ENCODE measurements around the gene RMC1.
A peak's percentile ranks its signal among the peaks of the same experiment; 100 is the strongest.
"Not testable (repeated sequence)": the region's sequence is repeated elsewhere in the genome, so short reads cannot be mapped to it uniquely, and the experiment has no call there.

Gene RMC1

DNA sequence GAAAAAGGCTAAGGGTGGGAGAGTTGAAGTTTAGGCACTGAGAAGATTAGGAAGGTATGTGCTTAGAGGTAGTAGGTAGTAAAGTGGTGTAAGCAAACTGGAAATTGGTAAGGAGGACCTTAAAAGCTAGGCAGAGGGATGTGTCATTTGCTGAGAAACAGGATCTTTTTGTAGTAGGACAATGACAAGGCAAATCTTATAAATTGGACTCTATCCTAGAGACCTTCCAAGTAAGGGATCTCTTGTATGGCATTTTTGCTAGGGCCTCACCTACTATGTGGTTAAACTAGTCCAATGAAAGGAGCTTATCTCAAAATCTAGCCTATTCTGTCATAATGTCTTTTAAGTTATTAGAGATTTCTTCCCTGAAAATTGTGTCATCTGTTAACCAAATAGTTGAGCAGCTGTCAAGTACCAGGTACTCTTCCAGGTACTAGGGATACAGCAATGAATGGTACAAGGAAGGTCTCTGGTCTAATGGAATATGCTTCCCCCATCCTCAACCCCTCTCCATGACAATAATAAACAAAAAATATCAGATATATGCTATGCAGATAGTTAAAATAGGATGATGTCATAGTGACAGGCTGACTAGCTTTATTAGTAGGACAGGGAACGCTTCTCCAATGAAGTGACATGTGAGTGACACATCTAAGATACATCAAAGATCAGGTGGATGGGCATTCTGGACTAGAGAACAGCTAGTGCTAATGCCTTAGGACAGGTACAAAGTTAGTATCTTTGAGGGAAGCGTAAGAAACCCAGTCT is 32.5 kb upstream of the RMC1 start:
- Histone ChIP-seq H3K36me3 (ENCODE audit: control insufficient read depth in 2 of 2, insufficient read depth in 2 of 2, low read length in 2 of 2) (peaks cover 62 to 73% of the 10 kb centered on the region in 2 donors), H3K27me3 (ENCODE audit: control insufficient read depth in 2 of 2, insufficient read depth in 2 of 2, low read length in 2 of 2) (no peaks in the 10 kb centered on the region), H3K4me3 (ENCODE audit: low read length in 2 of 2) (no peak overlapping the region), H3K9ac (ENCODE audit: low read depth in 1 of 2, low read length in 2 of 2) (no peak overlapping the region), H3K4me1 (ENCODE audit: control insufficient read depth in 2 of 2, insufficient read depth in 2 of 2, low read length in 2 of 2) (no peaks in the 10 kb centered on the region), H3K27ac (ENCODE audit: low read depth in 2 of 2, low read length in 2 of 2) (no peak overlapping the region), H3K9me3 (ENCODE audit: control insufficient read depth in 2 of 2, low read length in 2 of 2) (no peaks in the 10 kb centered on the region)

DNA sequence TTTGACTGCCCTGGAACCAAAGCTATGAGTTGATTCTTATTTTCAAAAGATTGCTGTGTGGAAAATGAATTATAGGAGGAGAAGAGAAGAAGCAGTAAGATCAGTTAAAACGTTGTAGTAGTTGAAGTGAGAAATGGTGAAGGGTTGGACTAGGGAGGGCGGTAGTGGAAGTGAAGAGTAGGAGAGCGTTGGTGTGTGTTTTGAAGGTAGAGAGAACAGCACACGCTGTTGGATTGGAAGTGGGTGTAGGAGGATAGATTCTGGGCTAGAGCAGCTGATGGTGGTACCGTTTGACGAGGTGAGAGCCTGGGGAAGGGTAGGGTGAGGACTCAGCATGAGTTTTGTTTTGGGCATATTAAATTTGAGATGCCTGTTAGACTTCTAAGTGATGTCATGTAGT is 31.8 kb upstream of the RMC1 start:
- Histone ChIP-seq H3K4me3 (ENCODE audit: low read length in 2 of 2) (no peak overlapping the region), H3K9ac (ENCODE audit: low read depth in 1 of 2, low read length in 2 of 2) (no peak overlapping the region), H3K27ac (ENCODE audit: low read depth in 2 of 2, low read length in 2 of 2) (no peak overlapping the region), H3K4me1 (ENCODE audit: control insufficient read depth in 2 of 2, insufficient read depth in 2 of 2, low read length in 2 of 2) (no peaks in the 10 kb centered on the region), H3K27me3 (ENCODE audit: control insufficient read depth in 2 of 2, insufficient read depth in 2 of 2, low read length in 2 of 2) (no peaks in the 10 kb centered on the region), H3K9me3 (ENCODE audit: control insufficient read depth in 2 of 2, low read length in 2 of 2) (no peaks in the 10 kb centered on the region), H3K36me3 (ENCODE audit: control insufficient read depth in 2 of 2, insufficient read depth in 2 of 2, low read length in 2 of 2) (peaks cover 61 to 72% of the 10 kb centered on the region in 2 donors)

DNA sequence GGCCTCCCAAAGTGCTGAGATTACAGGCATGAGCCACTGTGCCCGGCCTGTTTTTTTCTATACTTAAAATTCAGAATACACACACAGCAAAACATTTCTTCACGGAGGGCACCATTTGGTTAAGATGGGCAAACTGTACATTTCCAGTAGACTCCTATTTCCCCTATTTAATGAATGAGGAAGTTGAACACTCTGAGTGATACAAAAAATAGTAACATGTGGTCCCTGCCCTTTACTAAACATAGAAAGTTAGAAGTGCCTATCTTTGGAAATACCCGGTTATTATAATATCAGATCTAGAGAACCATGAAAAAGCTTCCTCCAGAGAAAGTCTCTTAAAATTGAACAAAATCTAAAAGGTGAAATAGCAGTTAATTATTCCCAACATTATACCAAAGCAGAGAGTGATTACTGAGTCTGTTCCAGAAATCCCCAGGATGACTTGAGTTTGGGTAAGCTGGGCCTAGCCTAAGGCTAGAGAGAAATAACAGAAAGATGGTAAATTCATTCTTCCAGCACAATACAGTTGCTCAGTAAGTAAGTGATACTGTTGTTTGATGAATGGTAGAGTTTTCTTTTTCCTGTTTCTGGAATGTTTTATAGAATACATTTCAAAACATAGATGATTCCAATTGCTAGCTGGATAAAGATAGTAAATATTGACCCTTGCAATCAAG is 23.3 kb upstream of the RMC1 start:
- peaks cover 46 to 53% of the 10 kb centered on the region in 2 donors for H3K36me3 ChIP-seq (ENCODE audit: control insufficient read depth in 2 of 2, insufficient read depth in 2 of 2, low read length in 2 of 2)

DNA sequence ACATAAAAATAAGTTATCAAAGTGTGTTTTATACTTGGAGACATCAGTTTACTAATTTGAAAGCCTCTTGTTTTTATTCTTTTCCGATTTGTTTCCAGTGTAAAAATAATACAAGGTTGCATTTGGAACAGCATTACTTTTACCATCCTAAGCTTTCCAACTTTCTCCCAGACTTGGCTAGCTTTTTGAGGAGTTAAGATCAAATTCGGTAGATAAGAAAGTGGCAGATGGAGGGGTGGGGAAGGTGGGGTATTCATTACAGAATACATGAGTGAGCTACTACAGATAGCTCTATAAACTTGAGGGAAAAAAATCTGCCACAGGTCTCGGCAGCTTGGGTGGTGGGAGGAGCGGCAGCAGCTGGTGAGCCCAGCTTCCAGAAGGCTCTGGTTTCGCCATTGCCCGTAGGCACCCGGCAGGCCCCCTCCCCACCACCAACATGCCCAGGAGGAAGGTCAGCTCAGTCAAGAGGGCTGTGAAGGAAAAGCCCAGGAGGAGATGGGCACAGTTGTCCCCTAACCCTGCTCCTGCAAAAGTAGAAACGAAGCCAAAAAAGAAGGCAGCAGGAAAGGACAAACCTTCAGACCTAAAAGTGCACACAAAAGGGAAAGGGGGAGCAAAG is 18.6 kb upstream of the RMC1 start:
- H3K9ac ChIP-seq (ENCODE audit: low read depth in 1 of 2, low read length in 2 of 2), result no peak overlapping the region
- H3K27ac ChIP-seq (ENCODE audit: low read depth in 2 of 2, low read length in 2 of 2), result no peak overlapping the region

More for the DNA sequence above, 23.3 kb upstream of the RMC1 start:
- no peak overlapping the region for H3K9ac ChIP-seq (ENCODE audit: low read depth in 1 of 2, low read length in 2 of 2)
- H3K27ac ChIP-seq (ENCODE audit: low read depth in 2 of 2, low read length in 2 of 2), result no peak overlapping the region
- no peaks in the 10 kb centered on the region for H3K9me3 ChIP-seq (ENCODE audit: control insufficient read depth in 2 of 2, low read length in 2 of 2)
- H3K27me3 ChIP-seq (ENCODE audit: control insufficient read depth in 2 of 2, insufficient read depth in 2 of 2, low read length in 2 of 2), result no peaks in the 10 kb centered on the region
- no peak overlapping the region for H3K4me3 ChIP-seq (ENCODE audit: low read length in 2 of 2)
- H3K4me1 ChIP-seq (ENCODE audit: control insufficient read depth in 2 of 2, insufficient read depth in 2 of 2, low read length in 2 of 2), result no peaks in the 10 kb centered on the region

DNA sequence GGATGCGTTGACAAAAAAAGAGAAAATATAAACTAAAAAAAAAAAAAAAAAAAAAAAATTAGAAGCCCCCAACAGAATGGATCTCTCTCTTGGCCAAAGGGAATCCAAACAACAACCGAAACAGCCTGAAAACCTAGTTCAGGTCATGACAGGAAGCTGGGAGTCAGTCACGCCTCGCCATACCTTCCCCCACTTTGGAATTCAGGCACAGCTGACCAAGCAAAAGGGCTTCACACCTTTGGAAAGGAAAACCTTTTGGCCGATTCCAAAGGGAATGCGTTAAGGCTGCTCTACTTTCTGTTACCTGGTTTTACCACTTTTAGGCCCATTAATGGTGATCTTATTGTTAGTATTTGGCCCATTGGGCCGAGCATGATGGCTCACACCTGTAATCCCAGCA is 17.9 kb upstream of the RMC1 start:
- Histone ChIP-seq H3K27me3 (ENCODE audit: control insufficient read depth in 2 of 2, insufficient read depth in 2 of 2, low read length in 2 of 2) (no peaks in the 10 kb centered on the region), H3K9ac (ENCODE audit: low read depth in 1 of 2, low read length in 2 of 2) (no peak overlapping the region), H3K4me1 (ENCODE audit: control insufficient read depth in 2 of 2, insufficient read depth in 2 of 2, low read length in 2 of 2) (peaks cover 0 to 5% of the 10 kb centered on the region in 2 donors), H3K4me3 (ENCODE audit: low read length in 2 of 2) (no peak overlapping the region), H3K9me3 (ENCODE audit: control insufficient read depth in 2 of 2, low read length in 2 of 2) (no peaks in the 10 kb centered on the region), H3K36me3 (ENCODE audit: control insufficient read depth in 2 of 2, insufficient read depth in 2 of 2, low read length in 2 of 2) (peaks cover 10 to 14% of the 10 kb centered on the region in 2 donors), H3K27ac (ENCODE audit: low read depth in 2 of 2, low read length in 2 of 2) (no peak overlapping the region)

More for the DNA sequence above, 18.6 kb upstream of the RMC1 start:
- Histone ChIP-seq H3K4me3 (ENCODE audit: low read length in 2 of 2) (no peak overlapping the region), H3K27me3 (ENCODE audit: control insufficient read depth in 2 of 2, insufficient read depth in 2 of 2, low read length in 2 of 2) (no peaks in the 10 kb centered on the region), H3K36me3 (ENCODE audit: control insufficient read depth in 2 of 2, insufficient read depth in 2 of 2, low read length in 2 of 2) (peaks cover 17 to 21% of the 10 kb centered on the region in 2 donors), H3K9me3 (ENCODE audit: control insufficient read depth in 2 of 2, low read length in 2 of 2) (no peaks in the 10 kb centered on the region), H3K4me1 (ENCODE audit: control insufficient read depth in 2 of 2, insufficient read depth in 2 of 2, low read length in 2 of 2) (peaks cover 0 to 5% of the 10 kb centered on the region in 2 donors)

DNA sequence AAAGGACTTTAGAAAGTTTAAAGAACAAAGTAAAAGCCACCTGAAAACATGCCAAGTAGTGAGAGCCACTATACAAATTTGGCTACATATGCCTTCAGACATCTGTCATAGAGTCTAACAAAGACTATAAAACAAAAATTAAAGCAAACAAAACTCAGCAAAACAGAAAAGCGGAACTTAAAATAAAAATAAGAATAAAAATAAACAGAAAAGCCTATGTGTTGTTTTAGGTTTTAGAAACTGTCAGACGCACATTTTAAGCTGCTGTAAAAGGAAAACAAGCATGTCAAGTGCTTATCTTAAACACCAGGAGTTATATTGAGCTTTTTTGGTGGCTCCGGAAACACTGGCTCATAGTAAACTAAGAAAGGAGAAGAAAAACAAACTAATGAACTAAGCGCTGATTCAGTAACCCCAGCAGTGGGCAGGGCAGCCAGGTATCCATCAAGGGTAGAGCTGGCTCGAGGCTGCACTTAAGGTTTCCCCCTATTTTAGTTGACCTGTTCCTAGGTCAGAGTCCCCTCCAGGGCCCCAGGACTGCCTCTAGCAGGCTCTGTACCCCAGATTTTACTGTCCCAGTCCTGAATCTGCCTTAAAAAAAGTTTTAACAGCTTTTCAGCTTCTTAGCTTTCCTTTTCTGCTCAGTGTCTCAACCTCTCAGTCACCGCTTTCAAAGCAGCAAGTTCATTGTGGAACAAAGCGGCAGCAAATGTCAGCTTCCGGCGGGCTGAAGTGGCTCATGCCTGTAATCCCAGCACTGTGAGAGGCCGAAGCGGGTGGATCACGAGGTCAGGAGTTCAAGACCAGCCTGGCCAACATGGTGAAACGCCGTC is 15.4 kb upstream of the RMC1 start:
- no peaks in the 10 kb centered on the region for H3K9me3 ChIP-seq (ENCODE audit: control insufficient read depth in 2 of 2, low read length in 2 of 2)
- no peaks in the 10 kb centered on the region for H3K27me3 ChIP-seq (ENCODE audit: control insufficient read depth in 2 of 2, insufficient read depth in 2 of 2, low read length in 2 of 2)
- peak overlapping the region in 1 of 2 donors; percentile 74 for H3K27ac ChIP-seq (ENCODE audit: low read depth in 2 of 2, low read length in 2 of 2)
- peak overlapping the region in 1 of 2 donors; percentile 62 for H3K4me3 ChIP-seq (ENCODE audit: low read length in 2 of 2)
- peaks cover 0 to 5% of the 10 kb centered on the region in 2 donors for H3K4me1 ChIP-seq (ENCODE audit: control insufficient read depth in 2 of 2, insufficient read depth in 2 of 2, low read length in 2 of 2)
- peak overlapping the region in 1 of 2 donors; percentile 63 for H3K9ac ChIP-seq (ENCODE audit: low read depth in 1 of 2, low read length in 2 of 2)
- peaks cover 0 to 5% of the 10 kb centered on the region in 2 donors for H3K36me3 ChIP-seq (ENCODE audit: control insufficient read depth in 2 of 2, insufficient read depth in 2 of 2, low read length in 2 of 2)

DNA sequence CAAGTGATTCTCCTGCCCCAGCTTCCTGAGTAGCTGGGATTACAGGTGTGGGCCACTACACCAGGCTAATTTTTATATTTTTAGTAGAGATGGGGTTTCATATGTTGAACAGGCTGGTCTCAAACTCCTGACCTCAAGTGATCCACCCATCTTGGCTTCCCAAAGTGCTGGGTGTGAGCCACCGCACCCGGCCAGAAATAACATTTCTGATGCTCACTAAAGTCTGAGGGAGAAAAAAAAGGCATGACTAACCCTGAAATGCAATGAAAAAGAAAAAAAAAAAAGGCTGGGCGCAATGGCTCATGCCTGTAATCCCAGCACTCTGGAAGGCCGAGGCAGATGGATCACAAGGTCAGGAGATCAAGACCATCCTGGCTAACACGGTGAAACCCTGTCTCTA is 13.7 kb upstream of the RMC1 start:
- not testable (repeated sequence) for H3K27ac ChIP-seq (ENCODE audit: low read depth in 2 of 2, low read length in 2 of 2); H3K27me3 ChIP-seq (ENCODE audit: control insufficient read depth in 2 of 2, insufficient read depth in 2 of 2, low read length in 2 of 2); H3K4me1 ChIP-seq (ENCODE audit: control insufficient read depth in 2 of 2, insufficient read depth in 2 of 2, low read length in 2 of 2); H3K9me3 ChIP-seq (ENCODE audit: control insufficient read depth in 2 of 2, low read length in 2 of 2); H3K4me3 ChIP-seq (ENCODE audit: low read length in 2 of 2); H3K9ac ChIP-seq (ENCODE audit: low read depth in 1 of 2, low read length in 2 of 2); H3K36me3 ChIP-seq (ENCODE audit: control insufficient read depth in 2 of 2, insufficient read depth in 2 of 2, low read length in 2 of 2)

DNA sequence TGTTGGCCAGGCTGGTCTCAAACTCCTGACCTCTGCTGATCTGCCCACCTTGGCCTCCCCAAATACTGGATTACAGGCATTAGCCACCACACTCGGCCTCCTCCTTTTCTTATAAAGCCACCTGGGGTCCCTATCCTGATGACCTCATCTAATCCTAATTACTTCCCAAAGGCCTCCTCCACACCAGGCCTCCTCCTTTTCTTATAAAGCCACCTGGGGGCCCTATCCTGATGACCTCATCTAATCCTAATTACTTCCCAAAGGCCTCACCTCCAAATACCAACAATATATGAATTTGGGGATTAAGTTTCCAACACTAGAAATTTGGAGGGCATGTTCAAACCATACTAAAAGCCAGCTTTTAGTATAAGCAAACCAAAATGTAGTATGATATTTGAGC is 9.7 kb upstream of the RMC1 start:
- Histone ChIP-seq H3K4me1 (ENCODE audit: control insufficient read depth in 2 of 2, insufficient read depth in 2 of 2, low read length in 2 of 2) (no peaks in the 10 kb centered on the region), H3K27ac (ENCODE audit: low read depth in 2 of 2, low read length in 2 of 2) (no peak overlapping the region), H3K4me3 (ENCODE audit: low read length in 2 of 2) (no peak overlapping the region), H3K9ac (ENCODE audit: low read depth in 1 of 2, low read length in 2 of 2) (no peak overlapping the region), H3K9me3 (ENCODE audit: control insufficient read depth in 2 of 2, low read length in 2 of 2) (no peaks in the 10 kb centered on the region), H3K36me3 (ENCODE audit: control insufficient read depth in 2 of 2, insufficient read depth in 2 of 2, low read length in 2 of 2) (no peaks in the 10 kb centered on the region), H3K27me3 (ENCODE audit: control insufficient read depth in 2 of 2, insufficient read depth in 2 of 2, low read length in 2 of 2) (no peaks in the 10 kb centered on the region)

DNA sequence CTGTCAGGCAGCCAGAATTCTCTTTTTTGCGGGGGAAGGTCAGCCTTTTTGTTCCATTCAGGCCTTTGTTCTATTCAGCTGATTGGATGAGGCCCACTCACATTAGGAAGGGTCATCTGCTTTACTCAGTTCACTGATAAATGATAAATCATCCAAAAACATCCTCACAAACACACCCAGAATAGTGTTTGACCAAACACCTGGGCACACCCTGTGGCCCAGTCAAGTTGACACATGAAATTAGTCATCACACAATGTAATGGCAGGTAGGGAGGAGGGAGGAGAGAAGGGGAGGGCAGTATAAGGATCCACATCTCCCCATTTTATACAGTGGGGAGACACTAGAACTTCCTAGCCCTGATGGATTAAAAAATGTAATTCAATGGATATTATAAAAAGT is 8.3 kb upstream of the RMC1 start:
- Histone ChIP-seq H3K4me3 (ENCODE audit: low read length in 2 of 2) (no peak overlapping the region), H3K4me1 (ENCODE audit: control insufficient read depth in 2 of 2, insufficient read depth in 2 of 2, low read length in 2 of 2) (no peaks in the 10 kb centered on the region), H3K9ac (ENCODE audit: low read depth in 1 of 2, low read length in 2 of 2) (no peak overlapping the region), H3K27ac (ENCODE audit: low read depth in 2 of 2, low read length in 2 of 2) (no peak overlapping the region), H3K36me3 (ENCODE audit: control insufficient read depth in 2 of 2, insufficient read depth in 2 of 2, low read length in 2 of 2) (no peaks in the 10 kb centered on the region), H3K27me3 (ENCODE audit: control insufficient read depth in 2 of 2, insufficient read depth in 2 of 2, low read length in 2 of 2) (no peaks in the 10 kb centered on the region), H3K9me3 (ENCODE audit: control insufficient read depth in 2 of 2, low read length in 2 of 2) (no peaks in the 10 kb centered on the region)

Data from mucosa of rectum (tissue), 2 donors.